Right lobe of liver (tissue), 6 donors: ENCODE measurements around the gene SNED1. TPM values are rescaled to one million over a fixed set of nuclear protein-coding genes. Genes with fewer than 3 reads are reported as not detected.

ENCODE experiments used
- ATAC-seq, 4 donors: fragments of 200-7000 bp; cut with Tn5 transposase; one replicate each; pipeline ENCODE4 v1.9.1; 2020; ENCODE audit warnings: mild to moderate bottlenecking in 4 of 4, moderate library complexity in 4 of 4
- DNase-seq, 3 donors: peaks; one replicate each; pipeline ENCODE4 v3.0.0-alpha.2; 2020
- H3K27ac ChIP-seq, 3 donors: fragments of 200-600 bp; one replicate each; pipeline ENCODE4 v1.8.0; 2022
- H3K27me3 ChIP-seq, 2 donors: fragments of 200-600 bp; one replicate each; pipeline ENCODE4 v1.8.0; 2022
- H3K36me3 ChIP-seq, 4 donors: fragments of 200-600 bp; sonication (generic) in 1 of 4; one replicate each; pipeline versions ENCODE4 v1.5.1 to v1.8.0; 2017 to 2022; ENCODE audit warnings: control low read depth in 1 of 4
- H3K4me1 ChIP-seq, 4 donors: fragments of 200-600 bp; sonication (generic) in 1 of 4; one replicate each; pipeline versions ENCODE4 v1.5.1 to v1.8.0; 2017 to 2022; ENCODE audit warnings: control low read depth in 1 of 4
- H3K4me3 ChIP-seq, 3 donors: fragments of 200-600 bp; one replicate each; pipeline ENCODE4 v1.8.0; 2022
- H3K9me3 ChIP-seq, 4 donors: fragments of 200-600 bp; sonication (generic) in 1 of 4; one replicate each; pipeline versions ENCODE4 v1.5.1 to v1.8.0; 2017 to 2022; ENCODE audit warnings: control low read depth in 1 of 4
- POLR2A ChIP-seq: fragments of 450-650 bp; IDR thresholded peaks from one replicate; pipeline ENCODE4 v1.6.1; 2017; ENCODE audit warnings: antibody characterized with exemption, mild to moderate bottlenecking
- WGBS: methylation state at CpG from one replicate; pipeline ENCODE4 v1.1.6; 2018; ENCODE audit warnings: low coverage, low lambda C conversion rate; ENCODE audit not compliant: insufficient coverage; ENCODE audit errors: missing lambda C conversion rate; 5-methylcytosine and 5-hydroxymethylcytosine counted together
- intact Hi-C, 2 donors: fragments of 100-400 bp; cut with DNase I; formaldehyde crosslinking; loops; one replicate each; pipeline versions ENCODE4 v1.11.2 to v1.14.1; 2022
- total RNA-seq, 6 experiments: library from RNA; depleted of rRNA in 2 of 6; stranded (reverse); fragments of >200 nt in 2 of 6; fragmentation: NEBNext Ultra II Directional in 3 of 6; extraction: Animal tissue kit (Norgen Biotek cat#: 25700) in 3 of 6; gene quantifications; one replicate each; pipeline versions ENCODE4 v1.1.0 to v1.2.4, GENCODE V29; 2016 to 2023
- TF ChIP-seq, protein P1 (sequence below), 4 donors: fragments of 200-600 bp in 3 of 4; fragments of 450-650 bp in 1 of 4; IDR thresholded peaks; one replicate each; pipeline versions ENCODE4 v1.5.1 to v1.8.0; 2016 to 2022; ENCODE audit warnings: antibody characterized with exemption in 4 of 4, mild to moderate bottlenecking in 2 of 4
- donor health status: DM: no; HTN: yes; CAD: no.
- donor health status: DM: no; HTN: no; CAD: no.
- donor health status: DM: no; HTN: no; CAD: no.
- donor health status: DM: no; HTN: yes; CAD: no.
- donor health status: DM: no; HTN: yes; CAD: no.

SNED1 gene
- total RNA-seq, 6 experiments from 2014 or later, result 7.4 to 27.8 (median 13.2) TPM

DNA sequence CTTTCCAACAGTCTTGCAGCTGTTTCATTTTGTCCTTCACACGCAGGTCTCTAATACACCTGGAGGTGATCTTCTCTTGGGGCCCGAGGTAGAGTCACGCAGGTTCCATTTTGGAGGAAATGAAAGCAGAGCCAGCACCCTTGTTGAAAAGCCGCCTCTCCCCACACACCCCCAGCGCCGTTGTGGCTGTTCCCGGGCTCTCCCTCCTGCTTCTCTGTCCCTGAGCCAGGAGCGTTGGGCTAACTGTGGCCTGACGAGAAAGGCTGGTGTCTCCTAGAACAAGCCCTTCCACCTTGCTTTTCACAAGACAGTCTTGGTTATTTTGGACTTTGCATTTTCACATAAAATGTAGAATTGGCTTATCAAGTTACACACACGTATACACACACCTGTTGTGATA is 16.3 kb downstream of the SNED1 start:
- Histone ChIP-seq H3K9me3 (no peaks in the 10 kb centered on the region), H3K4me3 (no peak overlapping the region), H3K4me1 (no peaks in the 10 kb centered on the region), H3K36me3 (no peaks in the 10 kb centered on the region), H3K27me3 (no peaks in the 10 kb centered on the region), H3K27ac (no peak overlapping the region)
- no peak for ATAC-seq
- intact Hi-C loops, result no loop called here
- TF ChIP-seq, protein P1, sequence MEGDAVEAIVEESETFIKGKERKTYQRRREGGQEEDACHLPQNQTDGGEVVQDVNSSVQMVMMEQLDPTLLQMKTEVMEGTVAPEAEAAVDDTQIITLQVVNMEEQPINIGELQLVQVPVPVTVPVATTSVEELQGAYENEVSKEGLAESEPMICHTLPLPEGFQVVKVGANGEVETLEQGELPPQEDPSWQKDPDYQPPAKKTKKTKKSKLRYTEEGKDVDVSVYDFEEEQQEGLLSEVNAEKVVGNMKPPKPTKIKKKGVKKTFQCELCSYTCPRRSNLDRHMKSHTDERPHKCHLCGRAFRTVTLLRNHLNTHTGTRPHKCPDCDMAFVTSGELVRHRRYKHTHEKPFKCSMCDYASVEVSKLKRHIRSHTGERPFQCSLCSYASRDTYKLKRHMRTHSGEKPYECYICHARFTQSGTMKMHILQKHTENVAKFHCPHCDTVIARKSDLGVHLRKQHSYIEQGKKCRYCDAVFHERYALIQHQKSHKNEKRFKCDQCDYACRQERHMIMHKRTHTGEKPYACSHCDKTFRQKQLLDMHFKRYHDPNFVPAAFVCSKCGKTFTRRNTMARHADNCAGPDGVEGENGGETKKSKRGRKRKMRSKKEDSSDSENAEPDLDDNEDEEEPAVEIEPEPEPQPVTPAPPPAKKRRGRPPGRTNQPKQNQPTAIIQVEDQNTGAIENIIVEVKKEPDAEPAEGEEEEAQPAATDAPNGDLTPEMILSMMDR (IDR thresholded peaks at IDR 0.05), result no peak
- TF ChIP-seq POLR2A, result no peak
- peak in 1 of 3 donors; percentile 11 for DNase-seq
- 91% methylated on average over 10 of the region's 10 CpGs for whole genome bisulfite sequencing

DNA sequence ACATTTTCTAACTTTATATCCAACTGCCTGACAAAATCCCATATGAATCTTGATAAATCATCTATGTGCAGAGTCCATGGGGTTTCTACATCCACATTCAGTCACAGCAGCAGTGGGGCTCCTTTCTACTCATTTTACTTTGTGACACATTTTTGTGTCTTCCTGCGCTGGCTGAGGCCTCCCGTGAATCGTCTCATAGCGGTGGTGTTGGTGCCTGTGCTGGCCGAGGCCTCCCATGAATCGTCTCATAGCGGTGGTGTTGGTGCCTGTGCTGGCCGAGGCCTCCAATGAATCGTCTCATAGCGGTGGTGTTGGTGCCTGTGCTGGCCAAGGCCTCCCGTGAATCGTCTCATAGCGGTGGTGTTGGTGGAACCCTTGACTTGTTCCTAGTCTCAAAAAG is 17.0 kb downstream of the SNED1 start:
- no peaks in the 10 kb centered on the region for H3K36me3 ChIP-seq
- peak in 1 of 3 donors; percentile 43 for DNase-seq
- 93% methylated on average over 12 of the region's 13 CpGs for WGBS
- no peak overlapping the region for H3K27ac ChIP-seq
- H3K27me3 ChIP-seq, result no peaks in the 10 kb centered on the region
- intact Hi-C loops, result no loop called here
- no peaks in the 10 kb centered on the region for H3K9me3 ChIP-seq
- no peaks in the 10 kb centered on the region for H3K4me1 ChIP-seq
- TF ChIP-seq POLR2A, result no peak
- TF ChIP-seq, protein P1 (IDR thresholded peaks at IDR 0.05), result no peak
- no peak for ATAC-seq
- no peak overlapping the region for H3K4me3 ChIP-seq

DNA sequence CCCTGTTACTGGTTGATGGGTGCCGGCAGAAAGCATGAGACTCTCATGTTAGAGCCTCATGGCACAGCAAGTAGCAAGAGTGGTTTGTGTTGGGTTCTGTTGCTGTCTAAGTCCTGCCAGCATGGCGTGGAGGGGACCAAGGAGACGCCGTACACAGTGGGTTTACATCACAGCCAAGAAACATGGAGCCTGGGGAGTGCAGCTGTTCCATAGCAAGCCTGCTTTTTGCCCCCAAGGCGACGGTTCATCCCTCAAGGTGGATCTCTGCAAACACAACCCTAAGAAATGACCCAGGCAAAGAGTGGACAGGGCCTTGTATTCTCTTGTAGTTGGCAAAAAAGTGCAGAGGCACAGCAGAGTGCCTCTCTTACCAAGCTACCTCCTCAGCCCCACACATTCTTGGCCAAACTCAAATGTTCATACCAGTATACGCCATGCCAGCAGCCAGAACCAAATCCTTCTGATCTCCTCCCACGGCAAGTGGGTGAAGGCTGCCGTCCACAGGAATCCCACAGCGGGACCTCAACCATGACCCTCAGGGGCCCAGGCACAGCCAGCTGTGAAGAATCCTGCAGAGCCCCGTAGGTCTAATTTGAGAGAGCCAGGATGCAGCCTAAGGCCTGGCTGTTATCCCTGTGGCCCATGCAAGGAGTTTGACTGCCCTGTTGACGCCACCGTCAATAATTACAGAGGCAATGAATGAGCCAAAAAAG is 19.0 kb downstream of the SNED1 start:
- 83% methylated on average over 2 of the region's 13 CpGs for WGBS
- intact Hi-C loops, result no loop called here
- ATAC-seq, result no peak
- Histone ChIP-seq H3K27ac (no peak overlapping the region), H3K36me3 (no peaks in the 10 kb centered on the region), H3K27me3 (no peaks in the 10 kb centered on the region), H3K4me3 (no peak overlapping the region), H3K9me3 (no peaks in the 10 kb centered on the region), H3K4me1 (no peaks in the 10 kb centered on the region)
- peak in 1 of 3 donors; percentile 22 for DNase-seq
- no peak for TF ChIP-seq POLR2A
- TF ChIP-seq, protein P1 (IDR thresholded peaks at IDR 0.05), result no peak

DNA sequence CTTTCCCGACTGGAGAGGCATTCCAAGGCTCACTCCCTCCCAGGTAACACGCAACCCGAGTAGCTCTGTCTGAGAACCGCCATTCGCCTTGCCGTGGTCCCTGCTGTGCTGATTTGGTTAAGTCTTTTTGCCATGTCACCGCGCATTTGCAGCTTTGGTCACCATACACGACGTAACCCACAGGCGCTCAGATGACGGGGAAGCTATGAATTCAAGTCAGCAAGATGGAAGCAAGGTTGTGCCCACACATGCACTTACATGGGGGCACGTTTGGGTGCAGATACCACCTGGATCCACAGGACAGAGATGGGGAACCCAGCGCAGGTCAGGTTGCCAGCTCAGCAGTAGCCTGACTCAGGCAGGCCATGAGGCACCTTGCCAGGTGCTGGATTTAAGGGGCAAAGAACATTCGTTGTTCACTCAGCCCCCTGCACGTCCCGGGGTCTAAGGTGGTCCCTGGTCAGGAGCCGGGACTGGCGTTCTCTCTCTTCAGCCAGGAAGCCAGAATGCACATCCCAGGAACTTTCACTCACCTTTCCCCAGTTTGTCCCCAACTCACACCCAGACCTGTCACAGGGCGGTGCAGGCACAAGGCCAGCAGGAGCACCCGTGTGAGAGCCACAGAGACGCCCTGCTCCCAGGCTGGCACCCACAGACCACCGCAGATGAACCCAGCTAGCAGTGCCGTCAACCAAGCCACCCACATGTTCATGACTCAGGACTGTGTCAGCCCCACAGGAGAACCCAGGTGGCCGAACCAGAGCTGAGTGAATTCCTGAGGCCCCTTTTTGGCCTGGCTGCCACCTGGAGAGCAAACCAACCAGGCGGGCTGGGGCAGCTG is 19.9 kb downstream of the SNED1 start:
- no peaks in the 10 kb centered on the region for H3K27me3 ChIP-seq
- intact Hi-C loops, result no loop called here
- ATAC-seq (peak in 1 of 4 donors; percentile 19), DNase-seq (peak in 1 of 3 donors; percentile 43)
- no peaks in the 10 kb centered on the region for H3K36me3 ChIP-seq
- H3K9me3 ChIP-seq, result no peaks in the 10 kb centered on the region
- no peak for TF ChIP-seq POLR2A
- TF ChIP-seq, protein P1 (IDR thresholded peaks at IDR 0.05), result no peak
- WGBS, result 100% methylated on average over 1 of the region's 26 CpGs
- H3K27ac ChIP-seq, result no peak overlapping the region
- H3K4me1 ChIP-seq, result peaks cover 0 to 3% (median 0%) of the 10 kb centered on the region in 4 donors
- no peak overlapping the region for H3K4me3 ChIP-seq
